HepG2 (cell line): Measurements from ENCODE around the gene ZNF770. TPM values are rescaled to one million over a fixed set of nuclear protein-coding genes. Genes with fewer than 3 reads are reported as not detected.

Experiments used
- ATRX ChIP-seq: sonication (generic); formaldehyde crosslinking; IDR thresholded peaks from 2 replicates; pipeline ENCODE4 v1.4.0; 2020; ENCODE audit warnings: missing genetic modification reagents, borderline replicate concordance
- CREM ChIP-seq, 2 experiments: sonication (generic) in 1 of 2; formaldehyde crosslinking in 1 of 2; IDR thresholded peaks; 2 replicates each; pipeline versions ENCODE4 v1.4.0 to v1.6.1; 2016 to 2020; ENCODE audit warnings: antibody characterized with exemption in 1 of 2, mild to moderate bottlenecking in 1 of 2, missing genetic modification reagents in 1 of 2
- HMGA1 ChIP-seq: sonication (generic); formaldehyde crosslinking; conservative IDR thresholded peaks from 2 replicates; pipeline ENCODE4 v1.4.0; 2020; ENCODE audit warnings: missing genetic modification reagents
- MBNL3 ChIP-seq: fragments of 250-450 bp; sonication (Bioruptor Pico); conservative IDR thresholded peaks from 2 replicates; pipeline ENCODE4 v1.8.0; 2022; ENCODE audit warnings: mild to moderate bottlenecking, inconsistent platforms
- NPAS2 ChIP-seq: sonication (generic); formaldehyde crosslinking; IDR thresholded peaks from 2 replicates; pipeline ENCODE4 v1.8.0; 2022; ENCODE audit warnings: mild to moderate bottlenecking, missing genetic modification reagents, borderline replicate concordance
- SRSF9 ChIP-seq: fragments of 200-400 bp; formaldehyde crosslinking; IDR thresholded peaks from 2 replicates; pipeline ENCODE4 v1.6.1; 2018; ENCODE audit warnings: borderline replicate concordance, mild to moderate bottlenecking, low read depth, low read length; ENCODE audit not compliant: insufficient read depth, poor library complexity, severe bottlenecking
- TOPORS ChIP-seq: sonication (generic); formaldehyde crosslinking; IDR thresholded peaks from 2 replicates; pipeline ENCODE4 v1.8.0; 2023; ENCODE audit warnings: mild to moderate bottlenecking, missing genetic modification reagents
- ZBTB8A ChIP-seq: sonication (generic); formaldehyde crosslinking; IDR thresholded peaks from 2 replicates; pipeline ENCODE4 v1.4.0; 2020; ENCODE audit warnings: mild to moderate bottlenecking, low read depth, missing genetic modification reagents, borderline replicate concordance
- ZFP82 ChIP-seq: sonication (generic); formaldehyde crosslinking; IDR thresholded peaks from 2 replicates; pipeline ENCODE4 v1.5.1; 2020; ENCODE audit warnings: mild to moderate bottlenecking, missing genetic modification reagents, borderline replicate concordance
- ZNF101 ChIP-seq: sonication (generic); formaldehyde crosslinking; IDR thresholded peaks from 2 replicates; pipeline ENCODE4 v1.4.0; 2020; ENCODE audit warnings: mild to moderate bottlenecking, low read depth, missing genetic modification reagents, borderline replicate concordance
- ZNF138 ChIP-seq: sonication (generic); formaldehyde crosslinking; IDR thresholded peaks from 2 replicates; pipeline ENCODE4 v1.5.0; 2020; ENCODE audit warnings: mild to moderate bottlenecking, low read depth, missing genetic modification reagents
- ZNF34 ChIP-seq: sonication (generic); formaldehyde crosslinking; IDR thresholded peaks from 2 replicates; pipeline ENCODE4 v1.4.0; 2020; ENCODE audit warnings: mild to moderate bottlenecking, missing genetic modification reagents, borderline replicate concordance
- ZNF737 ChIP-seq: sonication (generic); formaldehyde crosslinking; IDR thresholded peaks from 2 replicates; pipeline ENCODE4 v1.5.0; 2020; ENCODE audit warnings: missing genetic modification reagents, mild to moderate bottlenecking, borderline replicate concordance
- ZNF782 ChIP-seq: sonication (generic); formaldehyde crosslinking; IDR thresholded peaks from 2 replicates; pipeline ENCODE4 v1.4.0; 2020; ENCODE audit warnings: missing genetic modification reagents, mild to moderate bottlenecking, borderline replicate concordance
- polyA plus RNA-seq, 8 experiments: library from polyadenylated mRNA; depleted of rRNA in 3 of 8; stranded (reverse) in 7 of 8; unstranded in 1 of 8; fragments of >200 nt; fragmentation: Illumina TruSeq in 4 of 8; extraction: Trizol in 4 of 8; gene quantifications; 2 replicates each; pipeline versions ENCODE4 v1.2.1 to v1.2.3, GENCODE V29; 2011 to 2016; ENCODE audit warnings: low read depth in 4 of 8, missing spikeins in 1 of 8, mixed read lengths in 1 of 8; ENCODE audit not compliant: insufficient read depth in 1 of 8
- total RNA-seq, 5 experiments: library from RNA; depleted of rRNA; stranded (reverse); fragments of >200 nt; fragmentation: Illumina TruSeq; extraction: Trizol; gene quantifications; 2 replicates each; pipeline ENCODE4 v1.2.3, GENCODE V29; 2016; ENCODE audit warnings: low read depth in 1 of 5
- TF ChIP-seq, protein P1 (sequence below): sonication (generic); formaldehyde crosslinking; IDR thresholded peaks from 2 replicates; pipeline ENCODE4 v1.4.0; 2020; ENCODE audit warnings: missing genetic modification reagents; ENCODE audit errors: not compliant biosample characterization
- TF ChIP-seq, protein P2 (sequence below): sonication (generic); formaldehyde crosslinking; IDR thresholded peaks from 2 replicates; pipeline ENCODE4 v1.5.0; 2020; ENCODE audit warnings: mild to moderate bottlenecking, missing genetic modification reagents
- TF ChIP-seq, protein P3 (sequence below), 2 experiments: sonication (generic) in 1 of 2; formaldehyde crosslinking in 1 of 2; IDR thresholded peaks; 2 replicates each; pipeline versions ENCODE4 v1.4.0 to v1.6.1; 2016 to 2020; ENCODE audit warnings: borderline replicate concordance in 1 of 2, low read depth in 1 of 2, mild to moderate bottlenecking in 1 of 2, missing genetic modification reagents in 1 of 2
- TF ChIP-seq, protein P4 (sequence below): sonication (generic); formaldehyde crosslinking; IDR thresholded peaks from 2 replicates; pipeline ENCODE4 v1.4.0; 2020; ENCODE audit warnings: missing genetic modification reagents

Gene ZNF770
- total and polyA plus RNA-seq, 2 of the 13 experiments (the other 11 are each of a cell fraction or from before 2014, with no cell fraction given), result 15.5 to 33.1 TPM

DNA sequence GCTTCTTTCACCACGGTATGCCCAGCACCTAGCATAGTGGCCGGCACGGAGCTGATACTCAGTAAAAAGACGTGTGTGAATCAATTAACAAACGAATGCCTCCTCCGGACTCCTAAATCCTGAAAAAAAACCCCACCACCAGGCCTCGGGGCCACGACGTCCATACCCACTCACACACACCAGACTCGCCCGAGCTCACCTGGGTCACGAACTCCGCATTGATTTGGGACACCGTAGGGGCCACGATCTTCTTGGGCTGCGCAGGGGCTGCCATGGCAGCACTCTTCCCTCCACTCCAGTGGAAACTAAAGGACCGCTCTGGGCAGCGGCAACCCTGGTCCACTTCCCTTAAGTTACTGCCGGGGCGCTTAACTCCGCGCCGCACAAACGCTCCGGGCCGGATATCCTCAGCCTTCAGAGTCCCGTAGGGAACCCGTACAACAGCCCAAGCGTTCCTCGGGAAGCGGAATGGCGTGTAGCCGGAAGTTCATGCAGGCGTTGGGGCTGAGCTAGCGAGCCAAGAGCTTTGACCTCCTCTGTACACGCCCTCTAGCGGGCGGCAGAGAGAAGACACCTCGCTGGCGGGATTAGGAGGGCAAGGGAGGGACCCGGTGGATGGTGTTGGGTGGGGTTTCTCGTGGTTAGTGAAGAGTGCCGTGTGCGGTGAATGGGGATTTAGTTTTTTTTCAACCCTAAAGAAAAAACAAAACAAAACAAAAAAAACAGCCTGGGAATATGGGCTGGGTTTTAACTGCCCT, 18.6 kb downstream of the ZNF770 start, which contains the start of gene AQR (continued):
- TF ChIP-seq SRSF9 (no peak), ZNF34 (CRISPR knock-in tag) (peak; percentile 72), ZFP82 (0 out of 2 replicates have a peak, but pooled peaks have one; percentile 65), ZBTB8A (no peak), NPAS2 (no peak), ATRX (no peak), ZNF138 (CRISPR knock-in tag) (no peak), HMGA1 (CRISPR knock-in tag) (no peak), MBNL3 (CRISPR knock-in tag) (no peak), ZNF782 (CRISPR knock-in tag) (peak; percentile 72; the same call in 1 of the 2 replicates), CREM (IDR thresholded peaks at IDR 0.05) (peak; percentile 96), CREM (CRISPR knock-in tag; IDR thresholded peaks at IDR 0.05) (no peak), ZNF737 (CRISPR knock-in tag) (peak; percentile 41; the same call in 1 of the 2 replicates), TOPORS (CRISPR knock-in tag) (no peak; the same call in 1 of the 2 replicates), ZNF101 (no peak)
- TF ChIP-seq, protein P1, sequence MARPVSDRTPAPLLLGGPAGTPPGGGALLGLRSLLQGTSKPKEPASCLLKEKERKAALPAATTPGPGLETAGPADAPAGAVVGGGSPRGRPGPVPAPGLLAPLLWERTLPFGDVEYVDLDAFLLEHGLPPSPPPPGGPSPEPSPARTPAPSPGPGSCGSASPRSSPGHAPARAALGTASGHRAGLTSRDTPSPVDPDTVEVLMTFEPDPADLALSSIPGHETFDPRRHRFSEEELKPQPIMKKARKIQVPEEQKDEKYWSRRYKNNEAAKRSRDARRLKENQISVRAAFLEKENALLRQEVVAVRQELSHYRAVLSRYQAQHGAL (CRISPR knock-in tag), result no peak
- TF ChIP-seq, protein P2, sequence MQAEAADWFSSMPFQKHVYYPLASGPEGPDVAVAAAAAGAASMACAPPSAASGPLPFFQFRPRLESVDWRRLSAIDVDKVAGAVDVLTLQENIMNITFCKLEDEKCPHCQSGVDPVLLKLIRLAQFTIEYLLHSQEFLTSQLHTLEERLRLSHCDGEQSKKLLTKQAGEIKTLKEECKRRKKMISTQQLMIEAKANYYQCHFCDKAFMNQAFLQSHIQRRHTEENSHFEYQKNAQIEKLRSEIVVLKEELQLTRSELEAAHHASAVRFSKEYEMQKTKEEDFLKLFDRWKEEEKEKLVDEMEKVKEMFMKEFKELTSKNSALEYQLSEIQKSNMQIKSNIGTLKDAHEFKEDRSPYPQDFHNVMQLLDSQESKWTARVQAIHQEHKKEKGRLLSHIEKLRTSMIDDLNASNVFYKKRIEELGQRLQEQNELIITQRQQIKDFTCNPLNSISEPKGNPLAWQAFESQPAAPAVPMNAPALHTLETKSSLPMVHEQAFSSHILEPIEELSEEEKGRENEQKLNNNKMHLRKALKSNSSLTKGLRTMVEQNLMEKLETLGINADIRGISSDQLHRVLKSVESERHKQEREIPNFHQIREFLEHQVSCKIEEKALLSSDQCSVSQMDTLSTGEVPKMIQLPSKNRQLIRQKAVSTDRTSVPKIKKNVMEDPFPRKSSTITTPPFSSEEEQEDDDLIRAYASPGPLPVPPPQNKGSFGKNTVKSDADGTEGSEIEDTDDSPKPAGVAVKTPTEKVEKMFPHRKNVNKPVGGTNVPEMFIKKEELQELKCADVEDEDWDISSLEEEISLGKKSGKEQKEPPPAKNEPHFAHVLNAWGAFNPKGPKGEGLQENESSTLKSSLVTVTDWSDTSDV, result no peak
- TF ChIP-seq, protein P3, sequence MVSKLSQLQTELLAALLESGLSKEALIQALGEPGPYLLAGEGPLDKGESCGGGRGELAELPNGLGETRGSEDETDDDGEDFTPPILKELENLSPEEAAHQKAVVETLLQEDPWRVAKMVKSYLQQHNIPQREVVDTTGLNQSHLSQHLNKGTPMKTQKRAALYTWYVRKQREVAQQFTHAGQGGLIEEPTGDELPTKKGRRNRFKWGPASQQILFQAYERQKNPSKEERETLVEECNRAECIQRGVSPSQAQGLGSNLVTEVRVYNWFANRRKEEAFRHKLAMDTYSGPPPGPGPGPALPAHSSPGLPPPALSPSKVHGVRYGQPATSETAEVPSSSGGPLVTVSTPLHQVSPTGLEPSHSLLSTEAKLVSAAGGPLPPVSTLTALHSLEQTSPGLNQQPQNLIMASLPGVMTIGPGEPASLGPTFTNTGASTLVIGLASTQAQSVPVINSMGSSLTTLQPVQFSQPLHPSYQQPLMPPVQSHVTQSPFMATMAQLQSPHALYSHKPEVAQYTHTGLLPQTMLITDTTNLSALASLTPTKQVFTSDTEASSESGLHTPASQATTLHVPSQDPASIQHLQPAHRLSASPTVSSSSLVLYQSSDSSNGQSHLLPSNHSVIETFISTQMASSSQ (IDR thresholded peaks at IDR 0.05; ENCODE audit: low read depth), result no peak
- TF ChIP-seq, protein P3 (CRISPR knock-in tag; IDR thresholded peaks at IDR 0.05; ENCODE audit: borderline replicate concordance), result peak; percentile 71; the same call in 1 of the 2 replicates
- TF ChIP-seq, protein P4, sequence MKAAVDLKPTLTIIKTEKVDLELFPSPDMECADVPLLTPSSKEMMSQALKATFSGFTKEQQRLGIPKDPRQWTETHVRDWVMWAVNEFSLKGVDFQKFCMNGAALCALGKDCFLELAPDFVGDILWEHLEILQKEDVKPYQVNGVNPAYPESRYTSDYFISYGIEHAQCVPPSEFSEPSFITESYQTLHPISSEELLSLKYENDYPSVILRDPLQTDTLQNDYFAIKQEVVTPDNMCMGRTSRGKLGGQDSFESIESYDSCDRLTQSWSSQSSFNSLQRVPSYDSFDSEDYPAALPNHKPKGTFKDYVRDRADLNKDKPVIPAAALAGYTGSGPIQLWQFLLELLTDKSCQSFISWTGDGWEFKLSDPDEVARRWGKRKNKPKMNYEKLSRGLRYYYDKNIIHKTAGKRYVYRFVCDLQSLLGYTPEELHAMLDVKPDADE, result no peak
